ENCODE results near the gene OSBPL8. TPM values are rescaled to one million over a fixed set of nuclear protein-coding genes. Genes with fewer than 3 reads are reported as not detected.

OSBPL8 gene
- total and polyA plus RNA-seq, 3 experiments from 2014 or later: 87.3 to 113 (median 90.7) TPM

GRCh38 chr12:76303989-76304460, 255.5 kb downstream of the OSBPL8 start:
- no peaks in the 10 kb centered on the region for H3K36me3 ChIP-seq (ENCODE audit: insufficient read depth, low read length)
- no peak overlapping the region for H3K27ac ChIP-seq (ENCODE audit: low read depth, low read length)
- no peaks in the 10 kb centered on the region for H3K4me1 ChIP-seq (ENCODE audit: insufficient read depth, low read length)
- POLR2A ChIA-PET: no interaction called here
- H3K9me3 ChIP-seq (ENCODE audit: low read length): no peaks in the 10 kb centered on the region
- no peaks in the 10 kb centered on the region for H3K27me3 ChIP-seq (ENCODE audit: insufficient read depth, low read length, poor library complexity, severe bottlenecking)
- H3K4me3 Mint-ChIP-seq: no peak overlapping the region
- no peak overlapping the region for H3K27ac Mint-ChIP-seq
- DNase-seq: no peak
- peaks cover 0 to 4% (median 0%) of the 10 kb centered on the region in 3 donors for H3K36me3 Mint-ChIP-seq
- no peaks in the 10 kb centered on the region for H3K4me1 Mint-ChIP-seq
- H3K27me3 Mint-ChIP-seq: peaks cover 7 to 11% of the 10 kb centered on the region in 2 donors
- CTCF ChIA-PET: no interaction called here
- H3K9me3 Mint-ChIP-seq: no peaks in the 10 kb centered on the region
- H3K4me3 ChIP-seq (ENCODE audit: low read length): no peak overlapping the region

GRCh38 chr12:76303365-76303764, 256.2 kb downstream of the OSBPL8 start:
- POLR2A ChIA-PET: no interaction called here
- Mint-ChIP-seq H3K36me3 (peaks cover 0 to 4% (median 0%) of the 10 kb centered on the region in 3 donors), H3K9me3 (no peaks in the 10 kb centered on the region), H3K27me3 (peaks cover 3 to 11% of the 10 kb centered on the region in 2 donors), H3K27ac (no peak overlapping the region), H3K4me1 (no peaks in the 10 kb centered on the region), H3K4me3 (no peak overlapping the region)
- Histone ChIP-seq H3K27ac (ENCODE audit: low read depth, low read length) (no peak overlapping the region), H3K36me3 (ENCODE audit: insufficient read depth, low read length) (no peaks in the 10 kb centered on the region), H3K4me3 (ENCODE audit: low read length) (no peak overlapping the region), H3K4me1 (ENCODE audit: insufficient read depth, low read length) (no peaks in the 10 kb centered on the region), H3K27me3 (ENCODE audit: insufficient read depth, low read length, poor library complexity, severe bottlenecking) (no peaks in the 10 kb centered on the region), H3K9me3 (ENCODE audit: low read length) (no peaks in the 10 kb centered on the region)
- DNase-seq: no peak
- CTCF ChIA-PET: no interaction called here

Other genes starting within 250 kb of the OSBPL8 start
- 1 to 10 TPM; 5.9 to 6.1 TPM for gene BBS10, start 211.4 kb downstream of the OSBPL8 start, total RNA-seq
- gene BBS10, start 211.4 kb downstream of the OSBPL8 start, polyA plus RNA-seq: 1.6 TPM
- 10 to 100 TPM; 21.4 to 21.7 TPM for gene ZDHHC17, start 204.3 kb upstream of the OSBPL8 start, total RNA-seq
- gene ZDHHC17, start 204.3 kb upstream of the OSBPL8 start, polyA plus RNA-seq: 14.7 TPM